ENCODE results near the gene YJEFN3. TPM values are rescaled to one million over a fixed set of nuclear protein-coding genes. Genes with fewer than 3 reads are reported as not detected.

The YJEFN3 gene
- total and polyA plus RNA-seq, 2 donors (not counting 3 experiments of a cell fraction or from before 2014, with no cell fraction given), result 1.9 to 2.1 TPM

- intact Hi-C loops (cut with micrococcal nuclease) (no loop called here), dilution Hi-C loops (cut with MboI; ENCODE audit: extremely low pct_ligation_motif_present, low sequenced_read_pairs) (no loop called here)
- Histone ChIP-seq H3K27me3 (ENCODE audit: control insufficient read depth in 2 of 2, insufficient read depth in 2 of 2, low read length in 2 of 2) (peaks cover 2 to 3% of the 10 kb centered on the region in 2 experiments), H3K9me3 (replicated peaks; ENCODE audit: control insufficient read depth, insufficient read depth, low read length) (no peaks in the 10 kb centered on the region), H3K27ac (ENCODE audit: insufficient read depth, low read depth, low read length) (no peak overlapping the region), H3K4me2 (ENCODE audit: insufficient read depth, low read length) (no peak overlapping the region), H4K20me1 (replicated peaks; ENCODE audit: control insufficient read depth, extremely low read depth, insufficient read depth, low read length) (no peaks in the 10 kb centered on the region), H3K4me1 (ENCODE audit: control insufficient read depth, extremely low read depth, insufficient read depth, low read length) (no peaks in the 10 kb centered on the region), H3K9me1 (replicated peaks; ENCODE audit: control insufficient read depth, extremely low read depth, insufficient read depth, low read length) (no peaks in the 10 kb centered on the region), H3K9ac (replicated peaks; ENCODE audit: extremely low read depth, insufficient read depth, low read length) (no peak overlapping the region), H3K79me2 (ENCODE audit: control insufficient read depth, insufficient read depth, low read length) (no peaks in the 10 kb centered on the region), H3K4me3 (replicated peaks in 1 of 3; ENCODE audit: insufficient read depth in 1 of 3, low read depth in 1 of 3, low read length in 3 of 3) (no peak overlapping the region), H3K36me3 (ENCODE audit: control insufficient read depth in 2 of 2, extremely low read depth in 1 of 2, insufficient read depth in 2 of 2, low read length in 2 of 2) (no peaks in the 10 kb centered on the region), H2AFZ (ENCODE audit: low read depth, low read length) (no peak overlapping the region)
- TF ChIP-seq MYC (IDR thresholded peaks at IDR 0.05; ENCODE audit: low read depth, low read length) (no peak), MAX (IDR thresholded peaks at IDR 0.05; ENCODE audit: insufficient read depth, insufficient read length) (no peak), POLR2A (IDR thresholded peaks at IDR 0.05; ENCODE audit: low read depth, low read length) (no peak), GATA2 (IDR thresholded peaks at IDR 0.05; ENCODE audit: insufficient read depth, insufficient read length, low read depth, low read length) (no peak), JUN (IDR thresholded peaks at IDR 0.05; ENCODE audit: borderline replicate concordance, insufficient read depth, insufficient read length, low read depth) (no peak), EZH2 (IDR thresholded peaks at IDR 0.05; ENCODE audit: borderline replicate concordance, low read depth, low read length, severe bottlenecking) (no peak)
- no peak for FAIRE-seq
- ChIA-PET POLR2A (no interaction called here), CTCF (no interaction called here)
- BruUV-seq (replicated peaks), result no TSS peak
- DNase-seq (ENCODE audit: low read depth, low spot score), result no peak
Measured at GRCh38 chr19:19545707-19546106, 17.0 kb downstream of the YJEFN3 start.

GRCh38 chr19:19546751-19547162 is 18.0 kb downstream of the YJEFN3 start:
- H4K20me1 ChIP-seq (replicated peaks; ENCODE audit: control insufficient read depth, extremely low read depth, insufficient read depth, low read length), result no peaks in the 10 kb centered on the region
- no peak overlapping the region for H3K27ac ChIP-seq (ENCODE audit: insufficient read depth, low read depth, low read length)
- no peak overlapping the region for H2AFZ ChIP-seq (ENCODE audit: low read depth, low read length)
- H3K4me3 ChIP-seq (replicated peaks in 1 of 3; ENCODE audit: insufficient read depth in 1 of 3, low read depth in 1 of 3, low read length in 3 of 3), result no peak overlapping the region
- TF ChIP-seq MYC (IDR thresholded peaks at IDR 0.05; ENCODE audit: low read depth, low read length), result no peak
- TF ChIP-seq POLR2A (IDR thresholded peaks at IDR 0.05; ENCODE audit: low read depth, low read length), result no peak
- TF ChIP-seq MAX (IDR thresholded peaks at IDR 0.05; ENCODE audit: insufficient read depth, insufficient read length), result no peak
- TF ChIP-seq FOS (IDR thresholded peaks at IDR 0.05; ENCODE audit: borderline replicate concordance, insufficient read depth, low read length), result no peak
- no peak for TF ChIP-seq EZH2 (IDR thresholded peaks at IDR 0.05; ENCODE audit: borderline replicate concordance, low read depth, low read length, severe bottlenecking)
- no peak for TF ChIP-seq CTCF (IDR thresholded peaks at IDR 0.05; ENCODE audit: extremely low read depth in 1 of 2, insufficient read depth in 1 of 2, low read depth in 1 of 2, low read length in 2 of 2)
- no peak for TF ChIP-seq JUN (IDR thresholded peaks at IDR 0.05; ENCODE audit: borderline replicate concordance, insufficient read depth, insufficient read length, low read depth)
- TF ChIP-seq POLR2AphosphoS5 (IDR thresholded peaks at IDR 0.05; ENCODE audit: insufficient read depth, low read depth, low read length), result no peak
- H3K79me2 ChIP-seq (ENCODE audit: control insufficient read depth, insufficient read depth, low read length), result no peaks in the 10 kb centered on the region
- no peak overlapping the region for H3K9ac ChIP-seq (replicated peaks; ENCODE audit: extremely low read depth, insufficient read depth, low read length)
- H3K4me1 ChIP-seq (ENCODE audit: control insufficient read depth, extremely low read depth, insufficient read depth, low read length), result no peaks in the 10 kb centered on the region
- H3K36me3 ChIP-seq (ENCODE audit: control insufficient read depth in 2 of 2, extremely low read depth in 1 of 2, insufficient read depth in 2 of 2, low read length in 2 of 2), result no peaks in the 10 kb centered on the region
- H3K9me3 ChIP-seq (replicated peaks; ENCODE audit: control insufficient read depth, insufficient read depth, low read length), result no peaks in the 10 kb centered on the region
- no peaks in the 10 kb centered on the region for H3K9me1 ChIP-seq (replicated peaks; ENCODE audit: control insufficient read depth, extremely low read depth, insufficient read depth, low read length)
- ChIA-PET CTCF (interaction anchor here (1.7 kb wide), 1 partner anchor 15 kb away, joined by 14 read pairs; no protein-coding TSS in a partner anchor), POLR2A (no interaction called here)
- FAIRE-seq (no peak), DNase-seq (ENCODE audit: low read depth, low spot score) (no peak)
- BruUV-seq (replicated peaks), result no TSS peak
- H3K27me3 ChIP-seq (ENCODE audit: control insufficient read depth in 2 of 2, insufficient read depth in 2 of 2, low read length in 2 of 2), result no peaks in the 10 kb centered on the region
- dilution Hi-C loops (cut with MboI; ENCODE audit: extremely low pct_ligation_motif_present, low sequenced_read_pairs) (no loop called here), intact Hi-C loops (cut with micrococcal nuclease) (no loop called here)
- H3K4me2 ChIP-seq (ENCODE audit: insufficient read depth, low read length), result no peak overlapping the region
